Measurements from ENCODE around the gene PTPRT. TPM values are rescaled to one million over a fixed set of nuclear protein-coding genes. Genes with fewer than 3 reads are reported as not detected.

Gene PTPRT
- total and polyA plus RNA-seq, 10 of the 15 experiments (the other 5 are each of a cell fraction or from before 2014, with no cell fraction given) = not detected

DNA sequence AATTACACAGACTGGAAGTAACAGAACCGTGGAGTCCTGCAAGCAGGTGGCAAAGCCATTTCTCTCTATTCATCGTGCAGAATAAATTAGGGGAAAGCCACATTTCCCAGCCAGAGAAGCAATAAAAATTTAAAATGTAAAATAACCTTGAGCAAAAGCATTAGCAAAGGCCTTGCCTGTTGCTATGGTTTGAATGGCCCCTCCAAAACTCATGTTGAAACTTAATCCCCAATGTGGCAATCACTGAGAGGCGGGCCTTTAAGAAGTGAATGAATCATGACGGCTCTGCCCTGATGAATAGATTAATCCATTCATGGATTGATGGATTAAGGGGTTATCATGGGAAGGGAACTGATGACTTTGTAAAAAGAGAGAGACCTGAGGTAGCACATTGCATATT, 679.0 kb downstream of the PTPRT start:
- Histone ChIP-seq H3K36me3 (ENCODE audit: control insufficient read depth in 2 of 2, insufficient read depth in 2 of 2, low read length in 1 of 2) (no peaks in the 10 kb centered on the region), H4K20me1 (ENCODE audit: control insufficient read depth, insufficient read depth) (no peaks in the 10 kb centered on the region), H3K4me1 (ENCODE audit: control insufficient read depth, insufficient read depth, low read length) (no peaks in the 10 kb centered on the region), H2AFZ (ENCODE audit: control insufficient read depth, low read depth, low read length) (no peak overlapping the region), H3K4me2 (ENCODE audit: control insufficient read depth, insufficient read depth) (no peak overlapping the region), H3K4me3 (no peak overlapping the region), H3K9ac (ENCODE audit: control insufficient read depth, insufficient read depth, low read length) (no peak overlapping the region), H3K27me3 (replicated peaks in 1 of 2; ENCODE audit: control insufficient read depth in 2 of 2, insufficient read depth in 2 of 2, low read length in 1 of 2) (no peaks in the 10 kb centered on the region), H3K9me3 (replicated peaks; ENCODE audit: control insufficient read depth, insufficient read depth, low read length) (no peaks in the 10 kb centered on the region), H3K79me2 (ENCODE audit: control insufficient read depth, insufficient read depth, low read length) (no peaks in the 10 kb centered on the region), H3K27ac (ENCODE audit: control insufficient read depth, insufficient read depth) (no peak overlapping the region)
- BruUV-seq (replicated peaks) = no TSS peak
- DNase-seq (ENCODE audit: low read depth, low spot score) (no peak), ATAC-seq (no peak), FAIRE-seq (no peak)
- ChIA-PET POLR2A (no interaction called here), RAD21 (ENCODE audit: unreplicated experiment) (no interaction called here), CTCF (no interaction called here), SMC1A (ENCODE audit: uncharacterized antibody, unreplicated experiment) (no interaction called here)
- in situ Hi-C loops (cut with MboI) = no loop called here
- 16% methylated on average over 4 of the region's 4 CpGs for WGBS (ENCODE audit: insufficient coverage, insufficient replicate concordance, low lambda C conversion rate, missing lambda C conversion rate)
- no peak for TF ChIP-seq RBBP5 (conservative IDR thresholded peaks at IDR 0.05)
- TF ChIP-seq NFIC (IDR thresholded peaks at IDR 0.05; ENCODE audit: low read depth, low read length) = no peak
- no peak for TF ChIP-seq RELA (IDR thresholded peaks at IDR 0.05; ENCODE audit: borderline replicate concordance, partially characterized antibody)
- no peak for TF ChIP-seq GATAD2B (conservative IDR thresholded peaks at IDR 0.05; ENCODE audit: low read depth)
- no peak for TF ChIP-seq JUND (IDR thresholded peaks at IDR 0.05; ENCODE audit: low read depth, low read length)
- intact Hi-C loops (cut with micrococcal nuclease; ENCODE audit: unreplicated experiment) = no loop called here

DNA sequence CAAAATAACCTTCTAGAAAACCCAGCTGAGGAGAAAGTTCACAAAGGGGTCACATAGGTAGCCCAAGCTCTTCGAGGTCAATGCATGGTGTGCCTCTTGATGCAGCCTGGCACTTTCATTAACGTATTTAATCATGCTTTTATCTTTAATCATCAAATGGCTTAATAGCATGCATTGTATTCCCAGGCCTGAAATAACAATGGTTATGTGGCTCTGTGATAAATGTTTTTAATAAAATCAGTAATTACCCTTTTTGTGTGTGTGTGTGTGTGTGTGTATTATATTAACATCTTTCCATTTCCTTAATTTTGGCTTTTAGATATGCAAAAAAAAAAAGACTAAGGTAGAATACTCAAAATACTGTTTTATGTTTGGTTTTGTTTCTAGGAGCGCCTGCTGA, 681.8 kb downstream of the PTPRT start:
- intact Hi-C loops (cut with micrococcal nuclease; ENCODE audit: unreplicated experiment) = no loop called here
- Histone ChIP-seq H3K4me1 (ENCODE audit: control insufficient read depth, insufficient read depth, low read length) (no peaks in the 10 kb centered on the region), H3K27me3 (replicated peaks in 1 of 2; ENCODE audit: control insufficient read depth in 2 of 2, insufficient read depth in 2 of 2, low read length in 1 of 2) (no peaks in the 10 kb centered on the region), H3K4me3 (no peak overlapping the region), H3K9me3 (replicated peaks; ENCODE audit: control insufficient read depth, insufficient read depth, low read length) (no peaks in the 10 kb centered on the region), H3K9ac (ENCODE audit: control insufficient read depth, insufficient read depth, low read length) (no peak overlapping the region), H3K36me3 (ENCODE audit: control insufficient read depth in 2 of 2, insufficient read depth in 2 of 2, low read length in 1 of 2) (no peaks in the 10 kb centered on the region), H3K4me2 (ENCODE audit: control insufficient read depth, insufficient read depth) (no peak overlapping the region), H3K79me2 (ENCODE audit: control insufficient read depth, insufficient read depth, low read length) (no peaks in the 10 kb centered on the region), H4K20me1 (ENCODE audit: control insufficient read depth, insufficient read depth) (no peaks in the 10 kb centered on the region), H3K27ac (ENCODE audit: control insufficient read depth, insufficient read depth) (no peak overlapping the region), H2AFZ (ENCODE audit: control insufficient read depth, low read depth, low read length) (no peak overlapping the region)
- DNase-seq (ENCODE audit: low read depth, low spot score) (no peak), ATAC-seq (no peak), FAIRE-seq (no peak)
- ChIA-PET POLR2A (no interaction called here), RAD21 (ENCODE audit: unreplicated experiment) (no interaction called here), CTCF (no interaction called here), SMC1A (ENCODE audit: uncharacterized antibody, unreplicated experiment) (interaction anchor here (0.6 kb wide), 1 partner anchor 185 kb away, joined by 3 read pairs; no protein-coding TSS in a partner anchor)
- no TSS peak for BruUV-seq (replicated peaks)
- WGBS (ENCODE audit: insufficient coverage, insufficient replicate concordance, low lambda C conversion rate, missing lambda C conversion rate) = 14% methylated on average over 3 of the region's 3 CpGs
- in situ Hi-C loops (cut with MboI) = no loop called here
- TF ChIP-seq CHD4 (IDR thresholded peaks at IDR 0.05) = no peak
- TF ChIP-seq SMARCA5 (IDR thresholded peaks at IDR 0.05) = no peak
- TF ChIP-seq SMAD1 (IDR thresholded peaks at IDR 0.05; ENCODE audit: low read depth, partially characterized antibody) = no peak
- no peak for TF ChIP-seq IKZF1 (conservative IDR thresholded peaks at IDR 0.05)
- no peak for TF ChIP-seq SUPT20H (IDR thresholded peaks at IDR 0.05; ENCODE audit: borderline replicate concordance, control insufficient read depth, low read depth, low read length)
- TF ChIP-seq HDGF (IDR thresholded peaks at IDR 0.05) = no peak
- TF ChIP-seq SIN3A (IDR thresholded peaks at IDR 0.05; ENCODE audit: low read depth, low read length) = no peak
- TF ChIP-seq, protein P1, sequence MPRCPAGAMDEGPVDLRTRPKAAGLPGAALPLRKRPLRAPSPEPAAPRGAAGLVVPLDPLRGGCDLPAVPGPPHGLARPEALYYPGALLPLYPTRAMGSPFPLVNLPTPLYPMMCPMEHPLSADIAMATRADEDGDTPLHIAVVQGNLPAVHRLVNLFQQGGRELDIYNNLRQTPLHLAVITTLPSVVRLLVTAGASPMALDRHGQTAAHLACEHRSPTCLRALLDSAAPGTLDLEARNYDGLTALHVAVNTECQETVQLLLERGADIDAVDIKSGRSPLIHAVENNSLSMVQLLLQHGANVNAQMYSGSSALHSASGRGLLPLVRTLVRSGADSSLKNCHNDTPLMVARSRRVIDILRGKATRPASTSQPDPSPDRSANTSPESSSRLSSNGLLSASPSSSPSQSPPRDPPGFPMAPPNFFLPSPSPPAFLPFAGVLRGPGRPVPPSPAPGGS (IDR thresholded peaks at IDR 0.05; ENCODE audit: borderline replicate concordance, insufficient read depth, low read depth, low read length, poor library complexity, severe bottlenecking) = no peak
- TF ChIP-seq, protein P2, sequence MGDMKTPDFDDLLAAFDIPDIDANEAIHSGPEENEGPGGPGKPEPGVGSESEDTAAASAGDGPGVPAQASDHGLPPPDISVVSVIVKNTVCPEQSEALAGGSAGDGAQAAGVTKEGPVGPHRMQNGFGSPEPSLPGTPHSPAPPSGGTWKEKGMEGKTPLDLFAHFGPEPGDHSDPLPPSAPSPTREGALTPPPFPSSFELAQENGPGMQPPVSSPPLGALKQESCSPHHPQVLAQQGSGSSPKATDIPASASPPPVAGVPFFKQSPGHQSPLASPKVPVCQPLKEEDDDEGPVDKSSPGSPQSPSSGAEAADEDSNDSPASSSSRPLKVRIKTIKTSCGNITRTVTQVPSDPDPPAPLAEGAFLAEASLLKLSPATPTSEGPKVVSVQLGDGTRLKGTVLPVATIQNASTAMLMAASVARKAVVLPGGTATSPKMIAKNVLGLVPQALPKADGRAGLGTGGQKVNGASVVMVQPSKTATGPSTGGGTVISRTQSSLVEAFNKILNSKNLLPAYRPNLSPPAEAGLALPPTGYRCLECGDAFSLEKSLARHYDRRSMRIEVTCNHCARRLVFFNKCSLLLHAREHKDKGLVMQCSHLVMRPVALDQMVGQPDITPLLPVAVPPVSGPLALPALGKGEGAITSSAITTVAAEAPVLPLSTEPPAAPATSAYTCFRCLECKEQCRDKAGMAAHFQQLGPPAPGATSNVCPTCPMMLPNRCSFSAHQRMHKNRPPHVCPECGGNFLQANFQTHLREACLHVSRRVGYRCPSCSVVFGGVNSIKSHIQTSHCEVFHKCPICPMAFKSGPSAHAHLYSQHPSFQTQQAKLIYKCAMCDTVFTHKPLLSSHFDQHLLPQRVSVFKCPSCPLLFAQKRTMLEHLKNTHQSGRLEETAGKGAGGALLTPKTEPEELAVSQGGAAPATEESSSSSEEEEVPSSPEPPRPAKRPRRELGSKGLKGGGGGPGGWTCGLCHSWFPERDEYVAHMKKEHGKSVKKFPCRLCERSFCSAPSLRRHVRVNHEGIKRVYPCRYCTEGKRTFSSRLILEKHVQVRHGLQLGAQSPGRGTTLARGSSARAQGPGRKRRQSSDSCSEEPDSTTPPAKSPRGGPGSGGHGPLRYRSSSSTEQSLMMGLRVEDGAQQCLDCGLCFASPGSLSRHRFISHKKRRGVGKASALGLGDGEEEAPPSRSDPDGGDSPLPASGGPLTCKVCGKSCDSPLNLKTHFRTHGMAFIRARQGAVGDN (IDR thresholded peaks at IDR 0.05) = no peak
- TF ChIP-seq MTA2 (IDR thresholded peaks at IDR 0.05; ENCODE audit: low read depth) = no peak
